Upper lobe of left lung (tissue), 6 donors: ENCODE measurements around the gene RAB37. TPM values are rescaled to one million over a fixed set of nuclear protein-coding genes. Genes with fewer than 3 reads are reported as not detected.

Experiments used
- ATAC-seq, 2 donors: fragments of 200-7000 bp; cut with Tn5 transposase; one replicate each; pipeline ENCODE4 v1.9.1; 2022; ENCODE audit warnings: mild to moderate bottlenecking in 2 of 2, moderate library complexity in 2 of 2; ENCODE audit not compliant: low FRiP score in 2 of 2
- DNase-seq, 2 donors: peaks; one replicate each; pipeline ENCODE4 v3.0.0-alpha.2; 2019 to 2020
- H3K27ac ChIP-seq, 4 donors: fragments of 200-600 bp; sonication (generic); one replicate each; pipeline ENCODE4 v1.5.1; 2016 to 2019
- H3K27me3 ChIP-seq, 4 donors: fragments of 200-600 bp; sonication (generic); one replicate each; pipeline ENCODE4 v1.5.1; 2017 to 2019
- H3K36me3 ChIP-seq, 4 donors: fragments of 200-600 bp; sonication (generic); one replicate each; pipeline ENCODE4 v1.5.1; 2016 to 2019
- H3K4me1 ChIP-seq, 4 donors: fragments of 200-600 bp; sonication (generic); one replicate each; pipeline ENCODE4 v1.5.1; 2018 to 2019
- H3K4me3 ChIP-seq, 4 donors: fragments of 200-600 bp; sonication (generic); one replicate each; pipeline ENCODE4 v1.5.1; 2017 to 2019; ENCODE audit warnings: mild to moderate bottlenecking in 2 of 4, moderate library complexity in 1 of 4
- H3K9me3 ChIP-seq, 4 donors: fragments of 200-600 bp; sonication (generic); one replicate each; pipeline ENCODE4 v1.5.1; 2018 to 2019
- EP300 ChIP-seq, 4 donors: sonication (generic); formaldehyde crosslinking; IDR thresholded peaks; one replicate each; pipeline ENCODE4 v1.5.1; 2017; ENCODE audit warnings: antibody characterized with exemption in 4 of 4, control low read depth in 2 of 4
- POLR2A ChIP-seq, 4 donors: fragments of 450-650 bp; IDR thresholded peaks; one replicate each; pipeline ENCODE4 v1.5.1; 2016 to 2017; ENCODE audit warnings: antibody characterized with exemption in 4 of 4, mild to moderate bottlenecking in 2 of 4
- POLR2AphosphoS5 ChIP-seq, 2 donors: sonication (generic); formaldehyde crosslinking; IDR thresholded peaks; one replicate each; pipeline ENCODE4 v1.5.1; 2017; ENCODE audit warnings: antibody characterized with exemption in 2 of 2
- WGBS, 2 donors: methylation state at CpG; one replicate each; pipeline ENCODE4 v1.1.5; 2017 to 2018; 5-methylcytosine and 5-hydroxymethylcytosine counted together
- total RNA-seq, 6 donors: library from RNA; depleted of rRNA in 4 of 6; stranded (reverse); fragments of >200 nt in 4 of 6; gene quantifications; one replicate each; pipeline versions ENCODE4 v1.1.0 to v1.2.1, GENCODE V29; 2016 to 2021
- TF ChIP-seq, protein P1 (sequence below), 6 experiments: fragments of 450-650 bp in 4 of 6; fragments of 200-600 bp in 2 of 6; sonication (generic) in 2 of 6; IDR thresholded peaks; one replicate each; pipeline ENCODE4 v1.5.1; 2016 to 2019; ENCODE audit warnings: antibody characterized with exemption in 6 of 6
- donor health status: DM: no; HTN: no; CAD: no; lungs with moderate emphysema.
- donor health status: DM: no; HTN: yes; CAD: no; lungs with severe emphysema.

Gene RAB37
- total RNA-seq, 6 donors from 2014 or later: 1.1 to 7.1 (median 3.7) TPM

GRCh38 chr17:74723891-74724290 lies 13.2 kb upstream of the RAB37 start:
- Histone ChIP-seq H3K4me1 (no peaks in the 10 kb centered on the region), H3K27me3 (no peaks in the 10 kb centered on the region)
- DNase-seq: no peak

GRCh38 chr17:74725111-74725510 lies 11.9 kb upstream of the RAB37 start:
- Histone ChIP-seq H3K27ac (no peak overlapping the region), H3K27me3 (no peaks in the 10 kb centered on the region), H3K4me1 (no peaks in the 10 kb centered on the region), H3K9me3 (no peaks in the 10 kb centered on the region), H3K36me3 (no peaks in the 10 kb centered on the region), H3K4me3 (no peak overlapping the region)
- DNase-seq (no peak), ATAC-seq (no peak)
- 95 to 98% methylated on average over 3 of the region's 3 CpGs for WGBS, 2 donors
- no peak for TF ChIP-seq POLR2A (IDR thresholded peaks at IDR 0.05)
- no peak for TF ChIP-seq POLR2AphosphoS5 (IDR thresholded peaks at IDR 0.05)
- TF ChIP-seq, protein P1, sequence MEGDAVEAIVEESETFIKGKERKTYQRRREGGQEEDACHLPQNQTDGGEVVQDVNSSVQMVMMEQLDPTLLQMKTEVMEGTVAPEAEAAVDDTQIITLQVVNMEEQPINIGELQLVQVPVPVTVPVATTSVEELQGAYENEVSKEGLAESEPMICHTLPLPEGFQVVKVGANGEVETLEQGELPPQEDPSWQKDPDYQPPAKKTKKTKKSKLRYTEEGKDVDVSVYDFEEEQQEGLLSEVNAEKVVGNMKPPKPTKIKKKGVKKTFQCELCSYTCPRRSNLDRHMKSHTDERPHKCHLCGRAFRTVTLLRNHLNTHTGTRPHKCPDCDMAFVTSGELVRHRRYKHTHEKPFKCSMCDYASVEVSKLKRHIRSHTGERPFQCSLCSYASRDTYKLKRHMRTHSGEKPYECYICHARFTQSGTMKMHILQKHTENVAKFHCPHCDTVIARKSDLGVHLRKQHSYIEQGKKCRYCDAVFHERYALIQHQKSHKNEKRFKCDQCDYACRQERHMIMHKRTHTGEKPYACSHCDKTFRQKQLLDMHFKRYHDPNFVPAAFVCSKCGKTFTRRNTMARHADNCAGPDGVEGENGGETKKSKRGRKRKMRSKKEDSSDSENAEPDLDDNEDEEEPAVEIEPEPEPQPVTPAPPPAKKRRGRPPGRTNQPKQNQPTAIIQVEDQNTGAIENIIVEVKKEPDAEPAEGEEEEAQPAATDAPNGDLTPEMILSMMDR (IDR thresholded peaks at IDR 0.05): no peak
- TF ChIP-seq EP300 (IDR thresholded peaks at IDR 0.05): no peak

More at GRCh38 chr17:74723891-74724290, 13.2 kb upstream of the RAB37 start:
- Histone ChIP-seq H3K4me3 (no peak overlapping the region), H3K36me3 (no peaks in the 10 kb centered on the region), H3K9me3 (no peaks in the 10 kb centered on the region), H3K27ac (no peak overlapping the region)
- no peak for ATAC-seq
- WGBS, 2 donors: 60 to 69% methylated on average over 5 of the region's 5 CpGs
- TF ChIP-seq EP300 (IDR thresholded peaks at IDR 0.05) (no peak), POLR2AphosphoS5 (IDR thresholded peaks at IDR 0.05) (no peak), POLR2A (IDR thresholded peaks at IDR 0.05) (no peak)
- TF ChIP-seq, protein P1 (IDR thresholded peaks at IDR 0.05): no peak

- DNase-seq (no peak), ATAC-seq (no peak)
- no peak overlapping the region for H3K27ac ChIP-seq
- TF ChIP-seq POLR2A (IDR thresholded peaks at IDR 0.05) (no peak), EP300 (IDR thresholded peaks at IDR 0.05) (no peak), POLR2AphosphoS5 (IDR thresholded peaks at IDR 0.05) (no peak)
- TF ChIP-seq, protein P1 (IDR thresholded peaks at IDR 0.05): no peak
- peaks cover 0 to 11% (median 5%) of the 10 kb centered on the region in 4 donors for H3K4me1 ChIP-seq
- no peaks in the 10 kb centered on the region for H3K36me3 ChIP-seq
- no peak overlapping the region for H3K4me3 ChIP-seq
- no peaks in the 10 kb centered on the region for H3K9me3 ChIP-seq
- 93 to 100% methylated on average over 3 of the region's 3 CpGs for WGBS, 2 donors
- H3K27me3 ChIP-seq: no peaks in the 10 kb centered on the region
These were observed 8.9 kb upstream of the RAB37 start for GRCh38 chr17:74728033-74728701.

GRCh38 chr17:74728702-74729075 lies 8.4 kb upstream of the RAB37 start:
- no peak overlapping the region for H3K27ac ChIP-seq
- no peak for ATAC-seq
- TF ChIP-seq, protein P1 (IDR thresholded peaks at IDR 0.05): no peak
- TF ChIP-seq POLR2AphosphoS5 (IDR thresholded peaks at IDR 0.05) (no peak), EP300 (IDR thresholded peaks at IDR 0.05) (no peak), POLR2A (IDR thresholded peaks at IDR 0.05) (no peak)
- H3K4me1 ChIP-seq: peaks cover 0 to 11% (median 5%) of the 10 kb centered on the region in 4 donors
- DNase-seq: no peak
- no peaks in the 10 kb centered on the region for H3K36me3 ChIP-seq
- no peaks in the 10 kb centered on the region for H3K9me3 ChIP-seq
- WGBS, 2 donors: 92 to 93% methylated on average over 3 of the region's 3 CpGs
- no peaks in the 10 kb centered on the region for H3K27me3 ChIP-seq
- H3K4me3 ChIP-seq: no peak overlapping the region

GRCh38 chr17:74729368-74729767 lies 7.7 kb upstream of the RAB37 start:
- Histone ChIP-seq H3K9me3 (no peaks in the 10 kb centered on the region), H3K4me3 (no peak overlapping the region), H3K27me3 (no peaks in the 10 kb centered on the region), H3K27ac (no peak overlapping the region), H3K4me1 (peaks cover 0 to 11% (median 5%) of the 10 kb centered on the region in 4 donors), H3K36me3 (no peaks in the 10 kb centered on the region)
- no peak for ATAC-seq
- DNase-seq: no peak
- 82 to 93% methylated on average over 4 to 5 of the region's 5 CpGs for WGBS, 2 donors
- TF ChIP-seq POLR2AphosphoS5 (IDR thresholded peaks at IDR 0.05): no peak
- no peak for TF ChIP-seq POLR2A (IDR thresholded peaks at IDR 0.05)
- no peak for TF ChIP-seq EP300 (IDR thresholded peaks at IDR 0.05)
- TF ChIP-seq, protein P1 (IDR thresholded peaks at IDR 0.05): no peak
